A673 (cell line): ENCODE data around the gene PLN.

Experiments used
- CTCF ChIP-seq: fragments of 300-800, 200-600 bp; sonication (generic); conservative IDR thresholded peaks from 2 replicates; pipeline ENCODE4 v1.5.1; 2017; ENCODE audit warnings: low read depth, mild to moderate bottlenecking, antibody characterized with exemption, low read length, moderate library complexity, mixed read lengths
- EZH2 ChIP-seq: fragments of 200-600 bp; sonication (generic); IDR thresholded peaks from 2 replicates; pipeline ENCODE4 v1.6.1; 2017; ENCODE audit warnings: borderline replicate concordance, low read depth, mild to moderate bottlenecking, mixed read lengths, antibody characterized with exemption, low read length; ENCODE audit not compliant: poor library complexity, severe bottlenecking

DNA sequence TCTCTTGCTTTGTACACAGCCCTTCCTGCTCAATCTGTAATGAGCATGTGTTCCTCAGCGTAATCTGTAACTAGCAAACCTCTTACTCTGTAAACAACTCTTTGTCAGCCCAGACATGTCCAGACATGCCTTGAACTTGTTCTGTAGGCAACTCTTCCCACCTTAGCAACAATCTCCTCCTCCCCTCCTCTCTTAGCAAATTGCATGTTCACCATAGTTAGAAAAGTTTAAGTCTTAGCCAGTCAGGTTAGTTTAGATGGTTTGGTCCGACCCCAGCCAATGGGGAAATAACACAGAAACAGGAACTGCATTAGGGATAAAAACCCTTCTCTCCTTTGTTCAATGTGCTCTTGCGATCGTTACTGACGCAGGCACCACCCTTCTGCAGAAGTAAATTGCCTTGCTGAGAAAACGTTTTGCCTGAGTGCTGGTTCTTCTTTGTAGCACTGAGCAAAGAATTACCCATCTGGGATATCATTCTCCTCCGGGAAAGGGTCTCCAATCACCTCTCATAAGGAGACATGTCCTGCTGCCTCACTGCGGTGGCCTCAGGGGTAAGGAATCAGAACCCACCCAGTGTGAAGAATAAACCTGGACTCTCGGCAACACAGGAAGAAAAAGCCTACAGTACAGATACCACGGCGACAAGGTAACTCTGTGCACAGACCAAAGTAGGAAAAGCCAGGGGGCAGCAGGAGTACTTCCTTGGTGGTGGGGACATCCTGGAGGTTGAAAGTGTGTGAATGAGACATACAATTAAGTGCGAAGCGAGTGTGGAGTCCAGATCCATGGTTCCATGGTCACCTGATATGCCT lies 26.2 kb downstream of the PLN start:
- TF ChIP-seq EZH2 = no peak
- TF ChIP-seq CTCF = no peak
